AG09319 (cell line): ENCODE data around the gene SIGLEC8.

Source experiments
- DNase-seq: peaks from one replicate; pipeline ENCODE4 v3.0.0-alpha.2; 2010; ENCODE audit warnings: low read depth; ENCODE audit errors: extremely low read depth
- CTCF ChIP-seq: IDR thresholded peaks from 2 replicates; pipeline ENCODE4 v1.5.1; 2011; ENCODE audit warnings: low read depth, mild to moderate bottlenecking, inconsistent platforms, low read length, moderate library complexity

SIGLEC8 gene

GRCh38 chr19:51415187-51415586 is 43.1 kb downstream of the SIGLEC8 start:
- no peak for DNase-seq
- TF ChIP-seq CTCF = no peak

- DNase-seq = no peak
- TF ChIP-seq CTCF = no peak
Measured at GRCh38 chr19:51410950-51411748, 47.1 kb downstream of the SIGLEC8 start.

- no peak for DNase-seq
- TF ChIP-seq CTCF = peak; percentile 34
Measured at GRCh38 chr19:51407511-51408131, 50.6 kb downstream of the SIGLEC8 start.

- no peak for TF ChIP-seq CTCF
- no peak for DNase-seq
Measured at GRCh38 chr19:51402117-51402516, 56.1 kb downstream of the SIGLEC8 start.
